HCT116 (cell line): Measurements from ENCODE around the gene IMPACT. TPM values are rescaled to one million over a fixed set of nuclear protein-coding genes. Genes with fewer than 3 reads are reported as not detected.
A peak's percentile ranks its signal among the peaks of the same experiment; 100 is the strongest.

Source experiments
- ATAC-seq: fragments of 200-7000 bp; cut with Tn5 transposase; 2 replicates; pipeline ENCODE4 v1.9.1; 2020; ENCODE audit warnings: mild to moderate bottlenecking, moderate library complexity
- BruUV-seq: library from RNA; stranded (reverse); fragments of 400-500 nt; replicated peaks from 2 replicates; lab custom pipeline; 2021; lab: Mats Ljungman, UMichigan
- CTCF ChIA-PET: fragments of 300-600 bp; sonication (Branson Sonifier 250); formaldehyde crosslinking; loops from one replicate; lab custom pipeline; 2021; ENCODE audit warnings: antibody characterized with exemption; lab: Charles Lee
- POLR2A ChIA-PET: fragments of 300-600, 350-600 bp; sonication (Branson Sonifier 250); formaldehyde crosslinking; loops from one replicate; lab custom pipeline; 2021; ENCODE audit warnings: antibody characterized with exemption; lab: Charles Lee
- RAD21 ChIA-PET, 2 experiments: fragments of 300-600 bp; sonication (Branson Sonifier 250); formaldehyde crosslinking; loops; one replicate each; lab custom pipeline; 2023; ENCODE audit warnings: low total read pairs in 2 of 2; ENCODE audit not compliant: uncharacterized antibody in 2 of 2, unreplicated experiment in 2 of 2, low non-redundant PET in 1 of 2; lab: Charles Lee
- DNase-seq: peaks from one replicate; pipeline ENCODE4 v3.0.0-alpha.2; 2010; ENCODE audit warnings: low read depth, low spot score
- H2AFZ ChIP-seq: fragments of 200-600 bp; shearing (Covaris generic), sonication (generic); 2 replicates; pipeline ENCODE4 v1.6.1; 2017; ENCODE audit warnings: low read depth, mixed run types, mixed read lengths, antibody characterized with exemption, low read length; ENCODE audit not compliant: poor library complexity, severe bottlenecking
- H3K27ac ChIP-seq: 2 replicates; pipeline ENCODE4 v1.5.1; 2012; ENCODE audit warnings: low read depth, low read length
- H3K27me3 ChIP-seq: fragments of 200-600 bp; sonication (generic); 2 replicates; pipeline ENCODE4 v1.6.1; 2016; ENCODE audit warnings: mixed run types, low read length, mixed read lengths; ENCODE audit not compliant: insufficient read depth
- H3K36me3 ChIP-seq, 2 experiments: fragments of 200-500 bp in 1 of 2; fragments of 200-600 bp in 1 of 2; sonication (Bioruptor generic) in 1 of 2; sonication (generic) in 1 of 2; 2 replicates each; pipeline versions ENCODE4 v1.5.1 to v1.6.1; 2014 to 2016; ENCODE audit warnings: low read length in 2 of 2, inconsistent platforms in 1 of 2, mixed read lengths in 1 of 2, mixed run types in 1 of 2; ENCODE audit not compliant: insufficient read depth in 2 of 2, control insufficient read depth in 1 of 2
- H3K4me1 ChIP-seq, 2 experiments: fragments of 200-600 bp in 1 of 2; sonication (generic) in 1 of 2; 2 replicates each; pipeline versions ENCODE4 v1.5.1 to v1.6.1; 2012 to 2017; ENCODE audit warnings: low read length in 2 of 2, inconsistent platforms in 1 of 2, mild to moderate bottlenecking in 1 of 2, mixed read lengths in 1 of 2, mixed run types in 1 of 2, moderate library complexity in 1 of 2; ENCODE audit not compliant: insufficient read depth in 2 of 2, control insufficient read depth in 1 of 2
- H3K4me2 ChIP-seq: fragments of 200-600 bp; sonication (generic); 2 replicates; pipeline ENCODE4 v1.6.1; 2017; ENCODE audit warnings: mixed run types, low read length, mixed read lengths
- H3K4me3 ChIP-seq, 2 experiments: fragments of 200-600 bp in 1 of 2; sonication (generic) in 1 of 2; replicated peaks in 1 of 2; 2 replicates each; pipeline ENCODE4 v1.5.1; 2011 to 2016; ENCODE audit warnings: low read length in 2 of 2, control low read depth in 1 of 2, low read depth in 1 of 2, mild to moderate bottlenecking in 1 of 2, mixed read lengths in 1 of 2, mixed run types in 1 of 2
- H3K79me2 ChIP-seq: fragments of 200-600 bp; sonication (generic); 2 replicates; pipeline ENCODE4 v1.6.1; 2017; ENCODE audit warnings: mild to moderate bottlenecking, mixed run types, low read length, moderate library complexity, mixed read lengths; ENCODE audit not compliant: insufficient read depth
- H3K9ac ChIP-seq: fragments of 200-600 bp; sonication (generic); 2 replicates; pipeline ENCODE4 v1.6.1; 2016; ENCODE audit warnings: low read length, mixed read lengths
- H3K9me2 ChIP-seq: fragments of 200-600 bp; sonication (generic), shearing (Covaris generic); 2 replicates; pipeline ENCODE4 v1.6.1; 2017; ENCODE audit warnings: mixed run types, mild to moderate bottlenecking, moderate library complexity; ENCODE audit not compliant: insufficient read depth
- H3K9me3 ChIP-seq, 2 experiments: fragments of 200-500 bp in 1 of 2; fragments of 200-600 bp in 1 of 2; sonication (Bioruptor generic) in 1 of 2; sonication (generic) in 1 of 2; 2 replicates each; pipeline ENCODE4 v1.6.1; 2014 to 2017; ENCODE audit warnings: low read length in 2 of 2, mixed read lengths in 2 of 2, inconsistent platforms in 1 of 2, low read depth in 1 of 2, mild to moderate bottlenecking in 1 of 2, mixed run types in 1 of 2, moderate library complexity in 1 of 2; ENCODE audit not compliant: control insufficient read depth in 1 of 2, insufficient read depth in 1 of 2
- H4K20me1 ChIP-seq: fragments of 200-600 bp; sonication (generic), shearing (Covaris generic); 2 replicates; pipeline ENCODE4 v1.6.1; 2017; ENCODE audit warnings: mixed run types, mild to moderate bottlenecking, moderate library complexity; ENCODE audit not compliant: insufficient read depth
- CBX3 ChIP-seq: IDR thresholded peaks from 2 replicates; pipeline ENCODE4 v1.6.1; 2012; ENCODE audit warnings: low read depth
- CEBPB ChIP-seq: IDR thresholded peaks from 2 replicates; pipeline ENCODE4 v1.6.1; 2012; ENCODE audit warnings: low read depth
- EGR1 ChIP-seq: IDR thresholded peaks from 2 replicates; pipeline ENCODE4 v1.6.1; 2012; ENCODE audit warnings: low read depth
- EZH2phosphoT487 ChIP-seq: fragments of 200-600 bp; IDR thresholded peaks from 2 replicates; pipeline ENCODE4 v1.6.1; 2018; ENCODE audit warnings: antibody characterized with exemption, borderline replicate concordance
- FOSL1 ChIP-seq: IDR thresholded peaks from 2 replicates; pipeline ENCODE4 v1.6.1; 2012; ENCODE audit warnings: low read depth
- POLR2AphosphoS5 ChIP-seq: IDR thresholded peaks from 2 replicates; pipeline ENCODE4 v1.6.1; 2011; ENCODE audit warnings: mild to moderate bottlenecking, low read depth, low read length, moderate library complexity
- RAD21 ChIP-seq: IDR thresholded peaks from 2 replicates; pipeline ENCODE4 v1.6.1; 2012; ENCODE audit warnings: low read depth, mild to moderate bottlenecking
- SIN3A ChIP-seq: IDR thresholded peaks from 2 replicates; pipeline ENCODE4 v1.6.1; 2012; ENCODE audit warnings: low read depth
- SP1 ChIP-seq: IDR thresholded peaks from 2 replicates; pipeline ENCODE4 v1.6.1; 2012; ENCODE audit warnings: low read depth
- SRF ChIP-seq: IDR thresholded peaks from 2 replicates; pipeline ENCODE4 v1.6.1; 2012; ENCODE audit warnings: low read depth
- TCF7L2 ChIP-seq: IDR thresholded peaks from 2 replicates; pipeline ENCODE4 v1.7.0; 2011; ENCODE audit warnings: borderline replicate concordance, inconsistent platforms; ENCODE audit not compliant: insufficient read depth, insufficient read length; ENCODE audit errors: extremely low read depth
- ZFX ChIP-seq: fragments of 450-650 bp; IDR thresholded peaks from 2 replicates; pipeline ENCODE4 v1.6.1; 2017
- ZNF274 ChIP-seq: fragments of 200-500 bp; sonication (Bioruptor generic); IDR thresholded peaks from 2 replicates; pipeline ENCODE4 v1.6.1; 2014; ENCODE audit warnings: mild to moderate bottlenecking, low read depth, low read length, inconsistent platforms
- intact Hi-C: fragments of 100-400 bp; cut with micrococcal nuclease; formaldehyde crosslinking; loops from 2 replicates; pipeline ENCODE4 v1.10.0; 2022
- total RNA-seq: library from RNA; stranded (reverse); gene quantifications from one replicate; pipeline ENCODE4 v1.2.1, GENCODE V29; 2021; ENCODE audit not compliant: unreplicated experiment

The IMPACT gene
- total RNA-seq, 1 experiment from 2014 or later = 46.4 TPM

DNA sequence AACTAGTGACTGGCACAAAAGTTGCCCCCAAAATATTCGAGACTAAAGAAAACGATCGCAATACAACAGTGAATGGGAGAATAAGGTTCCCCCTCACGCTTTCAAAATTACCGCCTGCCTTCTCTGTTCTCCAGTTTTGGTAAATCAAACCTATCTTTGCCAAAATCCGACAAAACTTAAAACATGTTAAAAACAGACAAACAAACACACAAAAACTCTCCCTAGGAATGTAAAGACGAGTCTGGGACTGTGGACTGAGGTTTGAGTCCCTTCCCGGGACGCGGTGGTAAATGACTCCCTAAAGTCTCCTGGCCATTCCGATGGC lies 435 bp upstream of the IMPACT start:
- no peak for TF ChIP-seq CBX3
- no peak for TF ChIP-seq EGR1
- no peak for TF ChIP-seq RAD21
- TF ChIP-seq TCF7L2 = no peak
- TF ChIP-seq FOSL1 = no peak
- no peak for TF ChIP-seq SP1
- no peak for TF ChIP-seq POLR2AphosphoS5
- TF ChIP-seq ZNF274 = no peak
- TF ChIP-seq SIN3A = no peak
- TF ChIP-seq CEBPB = no peak
- TF ChIP-seq EZH2phosphoT487 = no peak
- no peak for TF ChIP-seq SRF
- no peak for TF ChIP-seq ZFX
- TF ChIP-seq, all 23 proteins: peak for 0
- ATAC-seq (peak; percentile 54), DNase-seq (no peak)
- RAD21 ChIA-PET = no interaction called here
- no peaks in the 10 kb centered on the region for H4K20me1 ChIP-seq
- H2AFZ ChIP-seq = peak overlapping the region; percentile 19
- H3K4me1 ChIP-seq = peaks cover 5 to 21% of the 10 kb centered on the region in 2 experiments; a peak in 3 of 4 replicates
- H3K4me3 ChIP-seq = peak overlapping the region; percentile 60 to 76
- peak overlapping the region; percentile 97 for H3K9ac ChIP-seq
- H3K79me2 ChIP-seq = peaks cover 28% of the 10 kb centered on the region
- H3K36me3 ChIP-seq = peaks cover 0 to 7% of the 10 kb centered on the region in 2 experiments; a peak in 1 of 4 replicates
- TSS peak; percentile 96 for BruUV-seq
- peak overlapping the region; percentile 96 for H3K27ac ChIP-seq
- POLR2A ChIA-PET = interaction anchor here (1.6 kb wide), 1 partner anchor 9 kb away, joined by 5 read pairs; no protein-coding TSS in a partner anchor
- intact Hi-C loops = loop anchor here (1.0 to 10.0 kb wide), 3 partner anchors 28 to 71 kb away; no protein-coding TSS in a partner anchor
- H3K9me3 ChIP-seq = no peaks in the 10 kb centered on the region
- H3K4me2 ChIP-seq = peak overlapping the region; percentile 70
- no peaks in the 10 kb centered on the region for H3K9me2 ChIP-seq
- CTCF ChIA-PET = interaction anchor here (0.7 to 1.5 kb wide), 3 partner anchors 10 to 67 kb away, joined by 3 to 5 read pairs (median 4); no protein-coding TSS in a partner anchor
- no peaks in the 10 kb centered on the region for H3K27me3 ChIP-seq
